Neutrophil (primary cell): ENCODE data around the gene MED12L.

Source experiments
- H3K27ac ChIP-seq: fragments of 200-600 bp; sonication (generic); 2 replicates; pipeline ENCODE4 v1.5.1; 2016; ENCODE audit warnings: mild to moderate bottlenecking, moderate library complexity
- H3K27me3 ChIP-seq: fragments of 200-600 bp; sonication (generic); 2 replicates; pipeline ENCODE4 v1.6.0; 2016; ENCODE audit warnings: mild to moderate bottlenecking
- H3K36me3 ChIP-seq: fragments of 200-600 bp; sonication (generic); 2 replicates; pipeline ENCODE4 v1.5.1; 2017
- H3K4me1 ChIP-seq, 2 experiments: fragments of 200-600 bp in 1 of 2; sonication (generic) in 1 of 2; 1 replicate in 1 of 2; 2 replicates in 1 of 2; pipeline versions ENCODE4 v1.5.1 to v1.6.1; 2013 to 2016; ENCODE audit warnings: low read depth in 1 of 2, low read length in 1 of 2, mild to moderate bottlenecking in 1 of 2, moderate library complexity in 1 of 2; ENCODE audit not compliant: control insufficient read depth in 1 of 2, insufficient read depth in 1 of 2
- H3K4me3 ChIP-seq, 2 experiments: fragments of 200-600 bp in 1 of 2; sonication (generic) in 1 of 2; 1 replicate in 1 of 2; 2 replicates in 1 of 2; pipeline ENCODE4 v1.5.1; 2013 to 2016; ENCODE audit warnings: low read depth in 1 of 2, low read length in 1 of 2, mild to moderate bottlenecking in 1 of 2, moderate library complexity in 1 of 2
- H3K9me3 ChIP-seq: fragments of 200-600 bp; sonication (generic); 2 replicates; pipeline ENCODE4 v1.5.1; 2016
- CTCF ChIP-seq: fragments of 200-600 bp; sonication (generic); IDR thresholded peaks from 2 replicates; pipeline ENCODE4 v1.5.1; 2016; ENCODE audit warnings: antibody characterized with exemption

Gene MED12L

GRCh38 chr3:151085227-151085888 lies at the start of gene MED12L:
Gene MED12L, plus strand, starts transcription at chr3:151085664. Its CDS starts 1,263 bp downstream, at chr3:151086927.
- H3K4me3 ChIP-seq: peak within 1 kb of the TSS; percentile 68 to 76
- H3K27me3 ChIP-seq: peaks cover 81% of the 10 kb centered on the region
- no peak within 1 kb of the TSS for H3K27ac ChIP-seq

GRCh38 chr3:151037746-151038477 lies 47.6 kb upstream of the MED12L start:
- H3K36me3 ChIP-seq: no peaks in the 10 kb centered on the region
- no peak overlapping the region for H3K27ac ChIP-seq
- no peaks in the 10 kb centered on the region for H3K27me3 ChIP-seq
- no peaks in the 10 kb centered on the region for H3K4me1 ChIP-seq
- no peaks in the 10 kb centered on the region for H3K9me3 ChIP-seq
- no peak for TF ChIP-seq CTCF
- H3K4me3 ChIP-seq: no peak overlapping the region

More at GRCh38 chr3:151085227-151085888, at the start of gene MED12L:
- H3K36me3 ChIP-seq: no peaks in the 10 kb centered on the region
- TF ChIP-seq CTCF: no peak
- H3K9me3 ChIP-seq: no peaks in the 10 kb centered on the region
- peaks cover 24% of the 10 kb centered on the region in 2 experiments for H3K4me1 ChIP-seq

- TF ChIP-seq CTCF: no peak
- H3K9me3 ChIP-seq: no peaks in the 10 kb centered on the region
- H3K27me3 ChIP-seq: no peaks in the 10 kb centered on the region
- no peaks in the 10 kb centered on the region for H3K4me1 ChIP-seq
- no peak overlapping the region for H3K27ac ChIP-seq
- no peak overlapping the region for H3K4me3 ChIP-seq
- no peaks in the 10 kb centered on the region for H3K36me3 ChIP-seq
Observed at GRCh38 chr3:151044706-151045105, 40.8 kb upstream of the MED12L start.

- Histone ChIP-seq H3K9me3 (no peaks in the 10 kb centered on the region), H3K27me3 (no peaks in the 10 kb centered on the region), H3K36me3 (no peaks in the 10 kb centered on the region), H3K4me1 (no peaks in the 10 kb centered on the region), H3K4me3 (no peak overlapping the region), H3K27ac (no peak overlapping the region)
- no peak for TF ChIP-seq CTCF
Observed at GRCh38 chr3:151047636-151048035, 37.8 kb upstream of the MED12L start.

- H3K9me3 ChIP-seq: no peaks in the 10 kb centered on the region
- no peaks in the 10 kb centered on the region for H3K4me1 ChIP-seq
- no peaks in the 10 kb centered on the region for H3K36me3 ChIP-seq
- TF ChIP-seq CTCF: no peak
- no peaks in the 10 kb centered on the region for H3K27me3 ChIP-seq
- H3K27ac ChIP-seq: no peak overlapping the region
- no peak overlapping the region for H3K4me3 ChIP-seq
Observed at GRCh38 chr3:151051533-151051932, 33.9 kb upstream of the MED12L start.
